ENCODE data around the gene PRPS1. TPM values are rescaled to one million over a fixed set of nuclear protein-coding genes. Genes with fewer than 3 reads are reported as not detected.
A peak's percentile ranks its signal among the peaks of the same experiment; 100 is the strongest.

PRPS1 gene
- total RNA-seq, 1 donor from 2014 or later, result 68.6 TPM

GRCh38 chrX:107625739-107626138 lies 2.6 kb upstream of the PRPS1 start:
- peaks cover 8% of the 10 kb centered on the region for H3K9me3 Mint-ChIP-seq

GRCh38 chrX:107626481-107626880 lies 1.8 kb upstream of the PRPS1 start:
- H3K9me3 Mint-ChIP-seq, result peaks cover 8% of the 10 kb centered on the region
- H3K27ac Mint-ChIP-seq (ENCODE audit: unreplicated experiment), result no peak overlapping the region
- no peak overlapping the region for H3K4me3 Mint-ChIP-seq
- DNase-seq (ENCODE audit: low read depth, low spot score), result no peak
- H3K4me1 Mint-ChIP-seq, result peaks cover 28% of the 10 kb centered on the region
- peaks cover 2% of the 10 kb centered on the region for H3K36me3 Mint-ChIP-seq (ENCODE audit: low read depth)
- H3K27me3 Mint-ChIP-seq (ENCODE audit: low read depth), result no peaks in the 10 kb centered on the region
- no peak for TF ChIP-seq CTCF (conservative IDR thresholded peaks at IDR 0.05)

More at GRCh38 chrX:107625739-107626138, 2.6 kb upstream of the PRPS1 start:
- H3K4me3 Mint-ChIP-seq, result no peak overlapping the region
- no peak overlapping the region for H3K27ac Mint-ChIP-seq (ENCODE audit: unreplicated experiment)
- no peaks in the 10 kb centered on the region for H3K27me3 Mint-ChIP-seq (ENCODE audit: low read depth)
- no peak for DNase-seq (ENCODE audit: low read depth, low spot score)
- TF ChIP-seq CTCF (conservative IDR thresholded peaks at IDR 0.05), result no peak
- peaks cover 2% of the 10 kb centered on the region for H3K36me3 Mint-ChIP-seq (ENCODE audit: low read depth)
- peaks cover 27% of the 10 kb centered on the region for H3K4me1 Mint-ChIP-seq

GRCh38 chrX:107626916-107627315 lies 1.4 kb upstream of the PRPS1 start:
- Mint-ChIP-seq H3K27ac (ENCODE audit: unreplicated experiment) (peak overlapping the region; percentile 20), H3K36me3 (ENCODE audit: low read depth) (peaks cover 2% of the 10 kb centered on the region), H3K4me3 (no peak overlapping the region), H3K27me3 (ENCODE audit: low read depth) (no peaks in the 10 kb centered on the region), H3K4me1 (peaks cover 28% of the 10 kb centered on the region), H3K9me3 (peaks cover 8% of the 10 kb centered on the region)
- no peak for TF ChIP-seq CTCF (conservative IDR thresholded peaks at IDR 0.05)
- DNase-seq (ENCODE audit: low read depth, low spot score), result no peak

- peak overlapping the region; percentile 91 for H3K27ac Mint-ChIP-seq (ENCODE audit: unreplicated experiment)
- peaks cover 2% of the 10 kb centered on the region for H3K36me3 Mint-ChIP-seq (ENCODE audit: low read depth)
- H3K4me1 Mint-ChIP-seq, result peaks cover 28% of the 10 kb centered on the region
- peak overlapping the region; percentile 96 for H3K4me3 Mint-ChIP-seq
- peak; percentile 3 for DNase-seq (ENCODE audit: low read depth, low spot score)
- no peaks in the 10 kb centered on the region for H3K27me3 Mint-ChIP-seq (ENCODE audit: low read depth)
- no peak for TF ChIP-seq CTCF (conservative IDR thresholded peaks at IDR 0.05)
- H3K9me3 Mint-ChIP-seq, result peaks cover 4% of the 10 kb centered on the region
Measured at GRCh38 chrX:107628662-107629539, 591 bp downstream of the PRPS1 start.

GRCh38 chrX:107629540-107629909 lies 1.2 kb downstream of the PRPS1 start:
- H3K9me3 Mint-ChIP-seq, result peaks cover 4% of the 10 kb centered on the region
- H3K4me3 Mint-ChIP-seq, result peak overlapping the region; percentile 96
- no peaks in the 10 kb centered on the region for H3K36me3 Mint-ChIP-seq (ENCODE audit: low read depth)
- DNase-seq (ENCODE audit: low read depth, low spot score), result no peak
- H3K27ac Mint-ChIP-seq (ENCODE audit: unreplicated experiment), result peak overlapping the region; percentile 85
- peaks cover 28% of the 10 kb centered on the region for H3K4me1 Mint-ChIP-seq
- TF ChIP-seq CTCF (conservative IDR thresholded peaks at IDR 0.05), result peak; percentile 40
- H3K27me3 Mint-ChIP-seq (ENCODE audit: low read depth), result no peaks in the 10 kb centered on the region

Measured in neural crest cell (in vitro differentiated cells).